HT-29 (cell line): Measurements from ENCODE around the gene TRABD2B. TPM values are rescaled to one million over a fixed set of nuclear protein-coding genes. Genes with fewer than 3 reads are reported as not detected.

Experiments
- DNase-seq: peaks from one replicate; pipeline ENCODE4 v3.0.0-alpha.2; 2015; ENCODE audit warnings: low spot score
- total RNA-seq: library from RNA; depleted of rRNA; stranded (reverse); fragments of >200 nt; shearing (Covaris generic); gene quantifications from 2 replicates; pipeline ENCODE4 v1.2.3, GENCODE V29; 2014

TRABD2B gene
- total RNA-seq, 1 experiment from 2014 or later, result 0.05 TPM

DNA sequence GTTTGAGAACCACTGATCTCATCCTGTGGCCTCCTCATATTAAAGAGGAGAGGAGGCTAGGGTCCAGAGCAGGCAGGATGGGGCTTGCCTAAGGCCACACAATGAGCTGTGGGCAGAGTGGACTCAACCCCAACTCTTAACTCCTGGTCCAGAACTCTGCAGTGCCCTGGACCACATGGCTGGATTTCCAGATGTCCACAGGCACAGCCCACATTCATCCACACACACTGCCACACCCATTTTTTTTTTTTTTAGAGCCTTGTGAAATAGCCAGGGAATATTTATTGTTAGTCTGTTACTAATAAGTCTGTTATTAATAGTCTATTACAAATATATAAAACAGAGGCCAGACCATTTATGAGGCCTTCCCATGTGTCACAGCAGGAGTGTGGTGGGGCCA is 192.2 kb downstream of the TRABD2B start:
- DNase-seq, result no peak

DNA sequence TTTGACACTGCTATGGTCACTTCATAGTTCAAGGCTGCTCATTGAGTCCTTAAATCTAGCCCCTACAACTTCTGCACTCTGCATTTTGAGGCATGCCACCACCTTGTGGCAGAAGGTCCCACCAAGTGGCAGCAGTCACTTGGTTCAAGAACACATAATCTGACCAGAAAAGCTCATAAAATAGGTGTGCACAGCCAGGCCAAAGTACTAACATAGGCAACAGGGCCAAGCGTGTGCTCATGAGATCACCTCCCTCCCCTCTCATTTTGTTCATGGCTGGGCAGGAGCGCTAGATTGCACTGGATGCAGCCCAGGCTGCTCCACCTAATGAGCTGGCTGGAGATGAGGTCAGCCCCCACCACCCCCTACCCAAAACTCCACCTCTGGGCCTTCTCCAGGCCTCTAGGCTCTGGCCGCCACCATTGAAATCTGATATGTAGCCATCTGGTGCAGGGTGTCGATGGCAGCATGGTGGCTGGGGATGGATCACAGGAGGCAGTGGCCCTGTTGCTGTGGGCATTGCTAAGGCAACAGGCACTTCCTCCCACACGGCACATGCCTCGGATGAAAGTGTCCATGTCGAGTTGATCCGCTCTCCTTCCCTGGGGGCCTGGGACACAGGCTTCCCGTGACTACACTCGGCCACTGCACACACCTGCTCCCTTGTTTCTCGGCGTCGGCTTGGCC is 193.2 kb downstream of the TRABD2B start:
- DNase-seq, result no peak

DNA sequence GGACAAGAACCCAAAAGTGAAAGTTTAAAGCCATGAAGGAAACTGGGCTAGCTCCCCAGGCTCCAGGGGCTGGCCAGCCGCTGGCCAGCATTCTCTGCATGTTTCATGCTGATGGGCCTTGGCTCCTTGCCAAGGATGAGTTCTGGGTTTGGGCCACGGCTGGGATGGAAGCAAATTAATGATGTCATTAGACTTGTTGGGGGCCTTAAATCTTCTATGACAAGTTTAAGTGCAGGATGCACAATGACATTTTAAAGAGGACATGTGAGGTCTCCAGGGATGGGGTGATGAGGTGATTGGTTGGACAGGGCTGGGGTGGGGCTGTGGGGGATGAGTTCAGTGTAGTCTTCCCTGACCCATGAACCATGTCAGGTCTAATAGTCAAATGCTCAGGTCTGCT is 199.6 kb downstream of the TRABD2B start:
- no peak for DNase-seq

GRCh38 chr1:47796626-47797025 is 200.6 kb downstream of the TRABD2B start:
- DNase-seq, result no peak

DNA sequence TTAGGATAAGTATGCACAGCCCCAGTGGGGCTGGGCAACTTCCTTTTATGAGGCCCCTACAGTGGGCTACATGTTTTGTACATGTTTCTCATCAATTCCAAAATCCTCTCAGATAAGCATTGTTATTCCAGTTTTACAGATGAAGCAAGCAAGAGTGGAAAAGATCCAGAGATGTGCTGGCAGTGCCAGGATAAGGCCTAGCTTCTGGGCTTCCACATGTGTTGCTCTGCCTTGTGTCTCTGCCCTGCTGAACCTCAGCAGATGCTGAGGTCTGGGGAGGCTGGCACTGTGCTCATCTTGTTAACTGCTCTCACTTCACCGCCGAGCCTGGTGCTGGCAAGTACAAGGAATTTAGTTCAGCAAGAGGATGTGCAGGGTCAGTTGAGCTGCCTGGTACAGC is 202.1 kb downstream of the TRABD2B start:
- no peak for DNase-seq

DNA sequence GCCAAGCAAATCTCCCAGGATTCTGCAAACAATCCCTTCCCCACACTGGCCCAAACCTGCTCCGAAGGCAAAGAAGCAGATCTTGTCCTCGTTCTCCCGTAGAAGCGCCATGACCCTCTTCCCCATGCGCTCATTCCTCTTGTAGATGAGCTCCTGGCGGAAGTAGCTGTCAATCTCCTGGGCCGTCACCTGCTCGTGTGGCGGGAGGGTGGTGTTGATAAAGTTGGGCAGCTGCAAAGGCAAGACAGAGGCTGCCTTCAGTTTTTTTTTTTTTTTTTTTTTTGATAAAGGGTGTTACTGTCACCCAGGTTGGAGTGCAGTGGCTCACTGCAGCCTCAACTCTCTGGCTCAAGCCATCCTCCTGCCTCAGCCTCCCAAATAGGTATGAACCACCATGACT is 202.7 kb downstream of the TRABD2B start:
- DNase-seq, result no peak

DNA sequence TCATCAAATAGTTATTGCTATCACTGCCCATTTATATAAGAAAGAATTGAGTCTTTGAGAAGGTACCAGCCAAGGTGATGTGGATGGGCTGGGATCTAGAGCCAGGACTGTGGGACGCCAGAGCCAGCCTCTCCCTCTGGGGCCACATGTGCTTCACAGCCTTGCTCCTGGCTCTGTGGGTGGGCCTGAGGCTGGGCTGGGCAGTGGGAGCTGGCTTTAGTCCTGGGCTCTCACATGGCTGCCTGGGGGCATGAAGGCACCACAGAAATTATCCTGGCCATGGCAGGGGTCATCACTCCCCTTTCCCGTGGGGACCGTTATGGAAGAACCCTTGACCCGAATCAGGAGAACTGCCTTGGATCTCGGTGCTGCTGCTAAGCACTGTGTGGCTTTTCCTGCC is 203.1 kb downstream of the TRABD2B start:
- no peak for DNase-seq

DNA sequence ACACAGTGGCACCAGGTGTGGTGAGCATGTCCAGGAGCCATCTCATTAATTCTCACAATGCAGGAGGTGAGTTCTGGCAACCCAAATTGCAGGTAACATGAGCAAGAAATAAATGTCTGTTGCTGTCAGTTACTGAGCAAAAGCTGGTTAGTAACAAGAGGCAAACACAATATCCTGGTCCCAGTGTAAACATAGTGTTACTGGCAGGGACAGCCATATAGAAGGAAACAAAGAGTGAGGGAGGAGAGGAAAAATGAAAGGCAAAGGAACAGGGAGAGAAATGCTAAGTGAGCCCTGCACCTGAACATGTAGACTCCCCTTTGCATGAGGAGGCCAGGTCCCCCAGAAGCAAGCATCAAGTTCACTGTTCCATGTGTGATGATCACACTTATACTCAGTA is 203.6 kb downstream of the TRABD2B start:
- no peak for DNase-seq

GRCh38 chr1:47792779-47793178 is 204.4 kb downstream of the TRABD2B start:
- no peak for DNase-seq

DNA sequence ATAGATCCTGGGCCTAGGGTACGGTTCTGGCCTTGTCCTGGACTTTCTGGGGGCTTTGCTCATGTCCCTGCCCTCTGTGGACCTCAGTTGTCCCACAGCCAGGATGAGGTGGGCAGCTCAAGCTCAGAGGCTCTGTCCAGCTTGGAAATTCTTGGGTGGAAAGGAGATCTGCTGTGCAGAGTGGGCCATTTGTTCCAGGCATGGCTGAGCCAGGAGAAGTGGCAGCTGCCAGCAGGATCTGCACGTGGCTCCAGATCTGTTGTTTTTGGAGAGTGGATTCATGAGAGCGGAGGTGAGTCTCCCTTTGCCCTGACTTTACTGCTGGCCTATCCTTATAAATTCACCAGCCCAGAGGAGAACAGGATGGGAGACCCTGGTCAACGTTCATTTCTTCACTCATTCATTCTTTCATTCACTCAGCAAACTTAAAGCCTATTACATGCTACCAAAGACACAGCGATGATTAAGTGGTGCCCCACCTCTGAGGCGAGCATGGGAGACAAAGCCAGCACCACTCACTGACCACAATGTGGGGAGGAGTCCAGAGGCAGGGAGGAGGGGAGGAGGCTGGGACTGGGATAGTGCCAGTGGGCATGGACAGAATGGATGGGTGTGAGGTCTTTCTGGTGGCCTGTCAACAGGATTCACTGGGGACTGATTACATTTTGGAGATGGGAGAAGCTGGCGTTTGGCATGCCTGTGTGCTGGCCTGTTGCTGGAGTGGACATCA is 205.1 kb downstream of the TRABD2B start:
- DNase-seq, result no peak

GRCh38 chr1:47788761-47789160 is 208.4 kb downstream of the TRABD2B start:
- no peak for DNase-seq

DNA sequence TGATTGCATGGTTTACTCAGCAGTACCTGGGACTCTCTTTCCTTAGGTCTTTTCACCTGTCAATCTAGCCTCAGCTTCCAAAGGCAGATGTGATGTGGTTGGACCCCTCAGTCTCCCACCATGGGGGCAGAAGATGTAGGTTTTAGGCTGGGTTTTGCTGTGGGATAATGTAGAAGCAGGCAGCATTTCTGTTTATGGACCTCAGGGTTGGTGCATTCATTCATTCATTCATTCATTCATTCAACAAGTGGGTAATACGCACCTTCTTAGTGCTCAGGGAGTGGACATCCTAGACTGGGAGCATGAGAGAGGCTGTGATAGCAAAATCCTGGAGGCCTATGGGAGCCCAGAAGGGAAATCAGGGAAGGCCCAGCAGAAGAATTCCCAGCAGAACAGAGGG is 209.6 kb downstream of the TRABD2B start:
- DNase-seq, result no peak

- DNase-seq, result no peak
Measured at GRCh38 chr1:47786316-47786715, 210.9 kb downstream of the TRABD2B start.

GRCh38 chr1:47785561-47786271 is 211.5 kb downstream of the TRABD2B start:
- peak; percentile 26 for DNase-seq

GRCh38 chr1:47785118-47785517 is 212.1 kb downstream of the TRABD2B start:
- no peak for DNase-seq

DNA sequence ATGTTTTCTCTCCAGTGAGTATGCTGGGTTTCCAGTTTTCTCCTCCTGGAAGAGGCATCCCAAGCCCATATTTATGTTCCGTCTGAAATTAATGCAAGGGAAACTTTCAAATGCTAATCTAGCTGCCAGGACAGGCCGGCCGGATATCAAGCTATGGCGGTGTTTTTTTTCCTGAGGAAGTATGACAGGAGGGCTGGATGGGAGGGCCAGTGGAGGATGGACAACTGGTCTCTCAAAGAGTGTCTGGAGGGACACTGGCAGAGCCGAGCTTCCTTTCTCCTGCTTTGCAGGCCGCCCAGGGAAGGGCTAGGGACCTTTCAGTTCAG is 212.7 kb downstream of the TRABD2B start:
- no peak for DNase-seq

GRCh38 chr1:47783638-47784496 is 213.3 kb downstream of the TRABD2B start:
- DNase-seq, result no peak

DNA sequence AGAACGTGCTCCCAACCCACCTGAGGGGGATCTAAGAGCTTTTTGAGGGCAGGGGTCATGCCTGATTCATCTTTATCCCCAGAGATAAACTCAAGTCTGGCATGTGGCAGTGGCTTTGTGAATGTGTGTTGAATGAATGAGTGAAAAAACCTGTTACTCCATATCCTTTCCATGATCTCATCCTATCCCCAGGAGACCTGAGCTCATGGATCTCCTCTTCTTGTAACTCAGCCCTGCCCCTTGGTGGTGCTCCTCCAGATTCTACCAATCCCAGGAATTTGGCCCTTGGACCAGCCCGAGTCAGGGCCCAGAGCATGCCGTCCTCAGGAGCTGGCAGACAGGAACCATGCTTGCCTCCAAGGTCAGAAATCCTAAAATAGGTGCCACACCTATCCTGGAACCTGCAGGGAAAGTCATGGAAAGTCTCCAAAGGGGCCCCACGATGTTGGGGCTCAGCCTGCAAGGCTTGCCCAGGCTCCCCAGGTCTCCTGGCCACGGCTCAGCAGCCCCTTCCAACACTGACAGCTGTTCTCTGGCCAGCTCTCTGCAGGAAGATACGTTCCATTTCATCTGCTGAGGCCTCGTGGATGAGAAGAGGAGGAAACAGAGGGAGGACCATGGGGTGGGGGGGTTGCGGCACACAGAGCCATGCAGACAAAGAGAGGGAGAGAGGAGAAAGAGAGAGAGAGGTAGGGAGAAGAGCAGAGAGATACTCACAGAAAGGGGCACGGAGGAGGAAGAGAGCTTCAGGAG is 214.6 kb downstream of the TRABD2B start:
- DNase-seq, result no peak

DNA sequence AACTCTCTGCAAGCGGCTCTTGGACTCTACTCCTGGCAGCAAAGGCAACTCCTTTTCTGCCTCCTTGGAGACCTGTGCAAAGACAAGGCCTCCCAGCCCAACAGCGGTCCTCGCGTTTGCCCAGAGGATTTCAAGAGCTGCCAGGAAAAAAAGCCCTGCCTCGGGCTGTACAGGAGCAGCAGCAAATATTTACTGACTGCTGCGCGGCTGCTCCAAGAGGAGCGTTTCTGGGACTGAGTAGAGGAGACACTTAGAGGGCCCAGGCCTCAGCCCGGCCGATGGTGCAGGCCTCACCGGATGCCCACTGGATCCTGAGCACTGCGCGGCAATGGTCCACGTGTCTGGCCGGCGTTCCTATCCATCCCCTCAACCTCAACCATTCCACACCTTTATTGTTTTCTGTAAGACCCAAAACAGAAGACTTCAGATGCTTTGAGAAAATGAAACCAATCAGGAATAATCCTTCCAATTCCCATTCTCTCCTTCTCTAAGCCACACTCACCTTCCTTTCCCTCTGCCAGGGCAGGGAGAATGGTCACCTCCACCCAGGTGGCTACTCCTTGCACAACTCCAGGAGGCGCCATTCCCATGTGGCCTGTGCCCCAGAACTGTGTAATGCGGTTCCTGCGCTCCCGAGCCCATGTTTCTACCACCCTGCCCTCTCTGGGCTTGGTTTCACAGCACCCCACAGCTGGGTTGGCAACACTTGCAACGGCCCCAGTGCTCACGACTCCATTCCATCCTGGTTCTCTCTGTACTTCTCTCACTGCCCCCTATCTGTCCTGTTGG is 215.8 kb downstream of the TRABD2B start:
- DNase-seq, result no peak

- no peak for DNase-seq
Measured at GRCh38 chr1:47780469-47780995, 216.7 kb downstream of the TRABD2B start.
